ENCODE data around the gene ATG101.

GRCh38 chr12:52096332-52097044 lies 26.7 kb downstream of the ATG101 start:
- TF ChIP-seq, protein P1, sequence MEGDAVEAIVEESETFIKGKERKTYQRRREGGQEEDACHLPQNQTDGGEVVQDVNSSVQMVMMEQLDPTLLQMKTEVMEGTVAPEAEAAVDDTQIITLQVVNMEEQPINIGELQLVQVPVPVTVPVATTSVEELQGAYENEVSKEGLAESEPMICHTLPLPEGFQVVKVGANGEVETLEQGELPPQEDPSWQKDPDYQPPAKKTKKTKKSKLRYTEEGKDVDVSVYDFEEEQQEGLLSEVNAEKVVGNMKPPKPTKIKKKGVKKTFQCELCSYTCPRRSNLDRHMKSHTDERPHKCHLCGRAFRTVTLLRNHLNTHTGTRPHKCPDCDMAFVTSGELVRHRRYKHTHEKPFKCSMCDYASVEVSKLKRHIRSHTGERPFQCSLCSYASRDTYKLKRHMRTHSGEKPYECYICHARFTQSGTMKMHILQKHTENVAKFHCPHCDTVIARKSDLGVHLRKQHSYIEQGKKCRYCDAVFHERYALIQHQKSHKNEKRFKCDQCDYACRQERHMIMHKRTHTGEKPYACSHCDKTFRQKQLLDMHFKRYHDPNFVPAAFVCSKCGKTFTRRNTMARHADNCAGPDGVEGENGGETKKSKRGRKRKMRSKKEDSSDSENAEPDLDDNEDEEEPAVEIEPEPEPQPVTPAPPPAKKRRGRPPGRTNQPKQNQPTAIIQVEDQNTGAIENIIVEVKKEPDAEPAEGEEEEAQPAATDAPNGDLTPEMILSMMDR (conservative IDR thresholded peaks at IDR 0.05), result no peak
- no peak for TF ChIP-seq EZH2 (IDR thresholded peaks at IDR 0.05; ENCODE audit: low read depth)

All from PC-9 (cell line).